Measurements from ENCODE around the gene FUT6. TPM values are rescaled to one million over a fixed set of nuclear protein-coding genes. Genes with fewer than 3 reads are reported as not detected.

The FUT6 gene
- total RNA-seq, 1 experiment from 2014 or later = not detected

DNA sequence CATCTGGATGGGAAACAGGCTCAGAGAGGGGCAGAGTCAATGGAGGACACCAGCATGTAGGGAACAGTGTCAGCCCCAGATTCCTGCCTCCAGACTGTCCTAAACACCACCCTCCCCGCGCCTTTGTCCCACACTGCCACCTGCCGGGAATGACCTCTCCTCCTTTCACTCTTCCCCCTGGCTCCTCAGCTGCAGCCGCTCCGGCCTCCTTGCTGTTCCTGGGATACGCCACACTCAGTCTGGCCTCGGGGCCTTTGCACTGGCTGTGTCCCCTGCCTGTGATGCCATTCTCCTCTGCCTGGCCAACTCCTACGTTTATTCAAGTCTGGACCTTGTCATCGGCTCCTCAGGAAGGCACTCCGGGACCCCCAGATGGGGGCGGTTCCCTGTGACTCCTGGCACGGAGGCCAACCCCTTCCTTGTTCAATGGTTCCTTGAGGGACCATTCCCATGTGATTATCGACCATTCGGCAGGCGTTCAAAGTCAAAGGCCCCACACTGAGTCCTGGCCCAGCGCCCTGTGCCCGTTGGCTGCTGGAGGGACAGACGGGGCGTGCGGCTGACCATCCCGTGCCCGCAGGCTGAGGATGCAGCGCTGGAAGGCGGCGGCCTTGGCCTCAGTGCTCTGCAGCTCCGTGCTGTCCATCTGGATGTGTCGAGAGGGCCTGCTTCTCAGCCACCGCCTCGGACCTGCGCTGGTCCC is 15.8 kb downstream of the FUT6 start:
- Histone ChIP-seq H3K27me3 (replicated peaks; ENCODE audit: insufficient read depth, low read depth, low read length, poor library complexity) (no peaks in the 10 kb centered on the region), H3K4me1 (ENCODE audit: insufficient read depth, low read length, poor library complexity, severe bottlenecking) (peaks cover 13% of the 10 kb centered on the region), H3K4me3 (ENCODE audit: low read depth, low read length, poor library complexity, severe bottlenecking) (no peak overlapping the region), H3K9me3 (ENCODE audit: low read depth, low read length, poor library complexity, severe bottlenecking) (no peaks in the 10 kb centered on the region), H3K27ac (ENCODE audit: low read depth, low read length, poor library complexity, severe bottlenecking) (no peak overlapping the region), H3K36me3 (ENCODE audit: insufficient read depth, low read length, poor library complexity, severe bottlenecking) (no peaks in the 10 kb centered on the region)
- CTCF ChIA-PET = interaction anchor here (0.8 kb wide), 1 partner anchor 20 kb away, joined by 3 read pairs; no protein-coding TSS in a partner anchor
- TF ChIP-seq EZH2 (IDR thresholded peaks at IDR 0.05; ENCODE audit: borderline replicate concordance, low read depth, low read length, poor library complexity, severe bottlenecking) = no peak
- TF ChIP-seq, protein P1, sequence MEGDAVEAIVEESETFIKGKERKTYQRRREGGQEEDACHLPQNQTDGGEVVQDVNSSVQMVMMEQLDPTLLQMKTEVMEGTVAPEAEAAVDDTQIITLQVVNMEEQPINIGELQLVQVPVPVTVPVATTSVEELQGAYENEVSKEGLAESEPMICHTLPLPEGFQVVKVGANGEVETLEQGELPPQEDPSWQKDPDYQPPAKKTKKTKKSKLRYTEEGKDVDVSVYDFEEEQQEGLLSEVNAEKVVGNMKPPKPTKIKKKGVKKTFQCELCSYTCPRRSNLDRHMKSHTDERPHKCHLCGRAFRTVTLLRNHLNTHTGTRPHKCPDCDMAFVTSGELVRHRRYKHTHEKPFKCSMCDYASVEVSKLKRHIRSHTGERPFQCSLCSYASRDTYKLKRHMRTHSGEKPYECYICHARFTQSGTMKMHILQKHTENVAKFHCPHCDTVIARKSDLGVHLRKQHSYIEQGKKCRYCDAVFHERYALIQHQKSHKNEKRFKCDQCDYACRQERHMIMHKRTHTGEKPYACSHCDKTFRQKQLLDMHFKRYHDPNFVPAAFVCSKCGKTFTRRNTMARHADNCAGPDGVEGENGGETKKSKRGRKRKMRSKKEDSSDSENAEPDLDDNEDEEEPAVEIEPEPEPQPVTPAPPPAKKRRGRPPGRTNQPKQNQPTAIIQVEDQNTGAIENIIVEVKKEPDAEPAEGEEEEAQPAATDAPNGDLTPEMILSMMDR (conservative IDR thresholded peaks at IDR 0.05; ENCODE audit: low read depth, low read length) = no peak
- no TSS peak for BruUV-seq (replicated peaks)
- POLR2A ChIA-PET (ENCODE audit: low non-redundant PET) = no interaction called here
- intact Hi-C loops (cut with micrococcal nuclease; ENCODE audit: unreplicated experiment) = no loop called here
- DNase-seq (ENCODE audit: low spot score) = no peak

DNA sequence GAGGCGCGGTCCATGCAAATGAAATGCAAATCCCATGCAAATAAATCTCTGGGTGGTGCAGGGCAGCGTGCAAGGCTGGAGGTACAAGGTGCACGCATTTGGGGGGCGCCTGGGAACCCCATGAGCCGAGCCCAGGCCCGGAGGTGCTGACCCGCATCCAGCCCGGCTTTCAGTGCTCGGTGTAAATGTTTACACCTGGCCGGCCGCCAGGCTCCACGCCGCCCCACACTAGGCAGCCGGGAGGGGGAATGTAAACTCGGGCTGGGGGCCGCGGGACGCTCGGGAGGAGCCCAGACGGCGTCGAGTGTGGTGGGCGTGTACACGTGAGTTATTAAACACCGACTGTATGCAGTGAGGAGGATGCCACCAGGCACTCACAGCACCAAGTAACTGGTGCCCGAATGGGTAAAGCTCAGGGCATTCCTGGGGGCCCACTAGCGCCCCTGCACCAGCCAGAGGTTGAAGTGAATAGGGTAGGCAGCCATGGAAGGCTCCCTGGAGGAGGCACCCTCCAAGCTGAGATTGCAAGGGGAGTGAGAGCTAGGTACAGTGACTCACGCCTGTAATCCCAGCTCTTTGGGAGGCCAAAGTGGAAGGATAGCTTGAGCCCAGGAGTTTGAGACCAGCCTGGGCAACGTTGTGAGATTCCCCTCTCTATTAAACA is 17.2 kb downstream of the FUT6 start:
- H3K4me3 ChIP-seq (ENCODE audit: low read depth, low read length, poor library complexity, severe bottlenecking) = no peak overlapping the region
- H3K36me3 ChIP-seq (ENCODE audit: insufficient read depth, low read length, poor library complexity, severe bottlenecking) = no peaks in the 10 kb centered on the region
- intact Hi-C loops (cut with micrococcal nuclease; ENCODE audit: unreplicated experiment) = no loop called here
- no peak overlapping the region for H3K27ac ChIP-seq (ENCODE audit: low read depth, low read length, poor library complexity, severe bottlenecking)
- H3K4me1 ChIP-seq (ENCODE audit: insufficient read depth, low read length, poor library complexity, severe bottlenecking) = peaks cover 12% of the 10 kb centered on the region
- H3K9me3 ChIP-seq (ENCODE audit: low read depth, low read length, poor library complexity, severe bottlenecking) = no peaks in the 10 kb centered on the region
- no TSS peak for BruUV-seq (replicated peaks)
- TF ChIP-seq, protein P1 (conservative IDR thresholded peaks at IDR 0.05; ENCODE audit: low read depth, low read length) = no peak
- no peak for TF ChIP-seq EZH2 (IDR thresholded peaks at IDR 0.05; ENCODE audit: borderline replicate concordance, low read depth, low read length, poor library complexity, severe bottlenecking)
- ChIA-PET CTCF (interaction anchor here (1.1 kb wide), 1 partner anchor 18 kb away, joined by 3 read pairs; no protein-coding TSS in a partner anchor), POLR2A (ENCODE audit: low non-redundant PET) (interaction anchor here (0.6 kb wide), 1 partner anchor 213 kb away, joined by 7 read pairs; no protein-coding TSS in a partner anchor)
- no peak for DNase-seq (ENCODE audit: low spot score)
- H3K27me3 ChIP-seq (replicated peaks; ENCODE audit: insufficient read depth, low read depth, low read length, poor library complexity) = no peaks in the 10 kb centered on the region

- intact Hi-C loops (cut with micrococcal nuclease; ENCODE audit: unreplicated experiment) = no loop called here
- TF ChIP-seq, protein P1 (conservative IDR thresholded peaks at IDR 0.05; ENCODE audit: low read depth, low read length) = no peak
- no peak for TF ChIP-seq EZH2 (IDR thresholded peaks at IDR 0.05; ENCODE audit: borderline replicate concordance, low read depth, low read length, poor library complexity, severe bottlenecking)
- Histone ChIP-seq H3K9me3 (ENCODE audit: low read depth, low read length, poor library complexity, severe bottlenecking) (no peaks in the 10 kb centered on the region), H3K27ac (ENCODE audit: low read depth, low read length, poor library complexity, severe bottlenecking) (no peak overlapping the region), H3K4me3 (ENCODE audit: low read depth, low read length, poor library complexity, severe bottlenecking) (no peak overlapping the region), H3K4me1 (ENCODE audit: insufficient read depth, low read length, poor library complexity, severe bottlenecking) (peaks cover 5% of the 10 kb centered on the region), H3K36me3 (ENCODE audit: insufficient read depth, low read length, poor library complexity, severe bottlenecking) (no peaks in the 10 kb centered on the region), H3K27me3 (replicated peaks; ENCODE audit: insufficient read depth, low read depth, low read length, poor library complexity) (no peaks in the 10 kb centered on the region)
- ChIA-PET CTCF (interaction anchor here (0.7 to 1.1 kb wide), 2 partner anchors 18 to 104 kb away, joined by 3 read pairs; no protein-coding TSS in a partner anchor), POLR2A (ENCODE audit: low non-redundant PET) (interaction anchor here (0.6 kb wide), 1 partner anchor 212 kb away, joined by 7 read pairs; no protein-coding TSS in a partner anchor)
- BruUV-seq (replicated peaks) = no TSS peak
- DNase-seq (ENCODE audit: low spot score) = no peak
Observed at GRCh38 chr19:5821521-5822180, 17.9 kb downstream of the FUT6 start.

All from A673 (cell line).